Measurements from ENCODE around the gene NCK1.
A peak's percentile ranks its signal among the peaks of the same experiment; 100 is the strongest.

Gene NCK1

GRCh38 chr3:136989781-136990524 is 127.9 kb downstream of the NCK1 start:
- DNase-seq, result no peak

DNA sequence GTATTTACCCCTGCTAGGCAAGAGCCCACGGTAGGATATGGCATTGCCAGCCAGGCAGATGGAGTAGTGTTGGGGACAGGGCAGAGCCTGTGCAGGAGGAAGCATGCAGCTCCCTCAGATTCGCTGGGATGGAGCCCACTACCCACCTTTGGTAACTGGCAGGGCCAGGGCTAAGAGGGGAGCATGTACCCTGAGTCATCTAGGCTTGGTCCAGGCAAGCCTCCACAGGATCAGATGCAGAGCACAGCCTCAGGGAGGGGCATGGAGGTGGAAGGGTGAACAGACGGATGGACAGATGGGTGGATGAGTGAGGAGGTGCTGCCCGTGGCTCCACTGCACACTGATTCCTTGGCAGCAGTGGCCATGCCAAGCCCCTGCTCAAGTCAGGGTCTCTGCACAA is 128.8 kb downstream of the NCK1 start:
- DNase-seq, result no peak

DNA sequence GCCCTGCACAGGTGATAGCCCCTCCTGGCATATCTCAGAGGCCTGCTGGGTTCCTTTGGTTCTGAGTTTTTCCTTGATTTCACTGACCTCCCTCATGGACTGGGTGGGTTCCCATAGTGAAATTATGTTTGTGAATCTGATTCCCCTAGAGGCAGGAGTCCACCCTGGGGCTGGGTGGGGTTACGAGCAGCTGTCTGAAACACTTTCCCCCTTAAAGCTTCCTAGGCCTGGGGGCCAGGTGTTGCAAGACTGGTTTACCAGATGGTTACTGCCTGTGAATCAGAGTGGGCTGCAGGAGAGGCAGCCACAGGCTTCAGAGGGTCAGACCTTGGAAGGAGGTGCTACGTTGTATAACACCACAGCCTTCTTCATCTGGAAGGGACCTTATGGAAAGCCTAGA is 130.1 kb downstream of the NCK1 start:
- DNase-seq, result no peak

DNA sequence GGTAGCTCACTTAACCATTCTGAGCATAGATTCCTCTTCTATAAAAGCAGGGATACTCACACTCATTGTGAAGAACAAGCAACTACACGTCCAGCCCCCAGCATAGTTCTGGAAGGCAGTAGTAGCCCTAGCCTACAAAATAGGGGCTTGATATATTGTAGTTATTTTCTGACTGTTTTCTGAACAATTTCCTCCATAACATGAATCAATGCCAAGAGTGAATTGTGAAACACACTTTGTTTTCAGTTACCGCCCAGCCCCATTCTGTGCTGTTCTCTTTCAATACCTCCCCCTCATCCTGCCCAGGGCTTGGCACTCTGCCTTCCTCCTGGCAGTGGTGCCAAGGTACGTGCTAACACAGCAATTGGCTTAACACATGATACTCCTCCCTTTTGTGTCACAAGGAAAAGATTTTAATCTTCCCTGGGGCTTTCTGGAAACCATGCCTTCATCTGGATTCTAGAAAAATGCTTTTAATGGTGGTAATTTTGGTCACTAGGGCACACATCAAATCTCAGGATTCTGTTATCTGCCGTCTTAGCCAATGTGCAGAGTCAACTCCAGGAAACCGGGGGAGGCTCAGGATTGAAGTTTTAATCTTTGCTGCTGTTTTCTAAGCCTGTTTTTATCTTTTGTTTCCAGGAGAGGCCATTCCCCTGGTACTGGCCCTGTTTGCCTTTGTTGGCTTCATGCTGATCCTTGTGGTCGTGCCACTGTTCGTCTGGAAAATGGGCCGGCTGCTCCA is 132.9 kb downstream of the NCK1 start:
- peak; percentile 88 for DNase-seq

- DNase-seq, result no peak
Measured at GRCh38 chr3:136995652-136996051, 133.6 kb downstream of the NCK1 start.

All from fibroblast of skin of scalp (primary cell).